Panc1 (cell line): ENCODE data around the gene NOTCH4. TPM values are rescaled to one million over a fixed set of nuclear protein-coding genes. Genes with fewer than 3 reads are reported as not detected.

Experiments
- ATAC-seq: fragments of 200-7000 bp; cut with Tn5 transposase; 2 replicates; pipeline ENCODE4 v1.9.1; 2020; ENCODE audit warnings: mild to moderate bottlenecking, moderate library complexity
- BruUV-seq: library from RNA; stranded (reverse); fragments of 400-500 nt; replicated peaks from 2 replicates; lab custom pipeline; 2021; lab: Mats Ljungman, UMichigan
- CTCF ChIA-PET: fragments of 300-600 bp; sonication (Branson Sonifier 250); formaldehyde crosslinking; loops from one replicate; lab custom pipeline; 2022; ENCODE audit warnings: antibody characterized with exemption; lab: Charles Lee
- POLR2A ChIA-PET: fragments of 300-600 bp; sonication (Branson Sonifier 250); formaldehyde crosslinking; loops from one replicate; lab custom pipeline; 2022; ENCODE audit warnings: antibody characterized with exemption; lab: Charles Lee
- DNase-seq: peaks from one replicate; pipeline ENCODE4 v3.0.0-alpha.2; 2010; ENCODE audit warnings: low read depth, low spot score
- H3K27ac ChIP-seq: 2 replicates; pipeline ENCODE4 v1.5.1; 2011; ENCODE audit warnings: mild to moderate bottlenecking, low read length, inconsistent platforms
- H3K27me3 ChIP-seq: fragments of 200-500 bp; sonication (Bioruptor generic); 2 replicates; pipeline ENCODE4 v1.6.0; 2014; ENCODE audit warnings: low read length, inconsistent platforms; ENCODE audit not compliant: control insufficient read depth, insufficient read depth
- H3K36me3 ChIP-seq: fragments of 200-500 bp; sonication (Bioruptor generic); 2 replicates; pipeline ENCODE4 v1.5.1; 2014; ENCODE audit warnings: inconsistent platforms, mild to moderate bottlenecking, low read length, moderate library complexity; ENCODE audit not compliant: control insufficient read depth, insufficient read depth
- H3K4me1 ChIP-seq: 2 replicates; pipeline ENCODE4 v1.5.1; 2011; ENCODE audit warnings: inconsistent platforms, mild to moderate bottlenecking, low read length, moderate library complexity; ENCODE audit not compliant: control insufficient read depth, insufficient read depth
- H3K4me3 ChIP-seq, 2 experiments: 2 replicates each; pipeline ENCODE4 v1.5.1; 2011 to 2012; ENCODE audit warnings: low read depth in 2 of 2, low read length in 2 of 2, mild to moderate bottlenecking in 2 of 2, inconsistent platforms in 1 of 2, moderate library complexity in 1 of 2
- H3K9me3 ChIP-seq: fragments of 200-500 bp; sonication (Bioruptor generic); 2 replicates; pipeline ENCODE4 v1.5.1; 2014; ENCODE audit warnings: low read depth, mild to moderate bottlenecking, inconsistent platforms, low read length, moderate library complexity; ENCODE audit not compliant: control insufficient read depth, insufficient read depth
- POLR2AphosphoS5 ChIP-seq: IDR thresholded peaks from 2 replicates; pipeline ENCODE4 v1.6.1; 2012; ENCODE audit warnings: mild to moderate bottlenecking, low read depth, low read length, moderate library complexity
- REST ChIP-seq, 2 experiments: IDR thresholded peaks; 2 replicates each; pipeline ENCODE4 v1.6.1; 2011 to 2012; ENCODE audit warnings: low read depth in 2 of 2, control low read depth in 1 of 2, low read length in 1 of 2, mild to moderate bottlenecking in 1 of 2, moderate library complexity in 1 of 2; ENCODE audit not compliant: insufficient read depth in 1 of 2
- SIN3A ChIP-seq: IDR thresholded peaks from 2 replicates; pipeline ENCODE4 v1.6.1; 2012; ENCODE audit warnings: low read depth, mild to moderate bottlenecking, low read length, moderate library complexity, borderline replicate concordance; ENCODE audit not compliant: insufficient read depth
- TCF7L2 ChIP-seq: IDR thresholded peaks from 2 replicates; pipeline ENCODE4 v1.6.1; 2011; ENCODE audit warnings: mild to moderate bottlenecking, low read depth, low read length, inconsistent platforms
- in situ Hi-C: cut with HindIII; loops from 2 replicates; pipeline ENCODE4 v1.10.0; 2016; ENCODE audit warnings: low sequenced_read_pairs, low pct_unique_long_range_greater_than_20kb
- intact Hi-C: fragments of 100-400 bp; cut with micrococcal nuclease; formaldehyde crosslinking; loops from one replicate; pipeline ENCODE4 v1.10.0; 2022; ENCODE audit not compliant: unreplicated experiment
- total RNA-seq: library from RNA; stranded (reverse); gene quantifications from one replicate; pipeline ENCODE4 v1.2.1, GENCODE V29; 2021; ENCODE audit not compliant: unreplicated experiment
- TF ChIP-seq, protein P1 (sequence below): fragments of 450-650 bp; IDR thresholded peaks from 2 replicates; pipeline ENCODE4 v1.5.1; 2017; ENCODE audit warnings: mild to moderate bottlenecking

The NOTCH4 gene
- total RNA-seq, 1 experiment from 2014 or later: 2.0 TPM

- no peak overlapping the region for H3K27ac ChIP-seq
- no peak for ATAC-seq
- H3K4me3 ChIP-seq: no peak overlapping the region
- H3K27me3 ChIP-seq: no peaks in the 10 kb centered on the region
- ChIA-PET POLR2A (no interaction called here), CTCF (no interaction called here)
- DNase-seq: no peak
- no TSS peak for BruUV-seq
- no peaks in the 10 kb centered on the region for H3K4me1 ChIP-seq
- H3K36me3 ChIP-seq: no peaks in the 10 kb centered on the region
- no peak for TF ChIP-seq TCF7L2
- no peaks in the 10 kb centered on the region for H3K9me3 ChIP-seq
- in situ Hi-C loops (no loop called here), intact Hi-C loops (no loop called here)
Measured at GRCh38 chr6:32218167-32218566, 5.7 kb downstream of the NOTCH4 start.

DNA sequence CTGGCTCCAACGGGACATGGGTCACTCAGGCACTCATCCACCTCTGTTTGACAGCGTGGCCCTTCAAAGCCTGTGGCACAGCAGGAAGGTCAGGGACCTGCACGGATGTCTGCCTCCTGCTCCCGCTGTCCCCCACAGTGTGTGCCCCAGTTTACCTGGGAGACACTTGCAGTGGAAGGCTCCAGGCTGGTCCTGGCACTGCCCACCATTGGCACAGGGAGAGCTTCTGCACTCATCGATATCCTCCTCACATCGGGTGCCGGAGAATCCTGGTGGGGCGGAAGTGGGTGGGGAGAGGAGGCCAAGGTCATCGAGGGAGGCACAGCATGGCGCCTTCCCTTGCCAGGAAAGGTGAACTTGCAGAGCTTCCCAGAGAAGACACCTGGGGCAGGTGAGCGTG is 6.9 kb downstream of the NOTCH4 start:
- no peaks in the 10 kb centered on the region for H3K36me3 ChIP-seq
- no peak overlapping the region for H3K27ac ChIP-seq
- H3K9me3 ChIP-seq: no peaks in the 10 kb centered on the region
- intact Hi-C loops (no loop called here), in situ Hi-C loops (no loop called here)
- no peak for ATAC-seq
- no peaks in the 10 kb centered on the region for H3K27me3 ChIP-seq
- DNase-seq: no peak
- CTCF ChIA-PET: interaction anchor here (0.6 kb wide), 1 partner anchor 9 kb away, joined by 3 read pairs; no protein-coding TSS in a partner anchor
- no peaks in the 10 kb centered on the region for H3K4me1 ChIP-seq
- POLR2A ChIA-PET: no interaction called here
- H3K4me3 ChIP-seq: no peak overlapping the region
- BruUV-seq: no TSS peak
- TF ChIP-seq POLR2AphosphoS5: no peak
- no peak for TF ChIP-seq SIN3A
- TF ChIP-seq, protein P1, sequence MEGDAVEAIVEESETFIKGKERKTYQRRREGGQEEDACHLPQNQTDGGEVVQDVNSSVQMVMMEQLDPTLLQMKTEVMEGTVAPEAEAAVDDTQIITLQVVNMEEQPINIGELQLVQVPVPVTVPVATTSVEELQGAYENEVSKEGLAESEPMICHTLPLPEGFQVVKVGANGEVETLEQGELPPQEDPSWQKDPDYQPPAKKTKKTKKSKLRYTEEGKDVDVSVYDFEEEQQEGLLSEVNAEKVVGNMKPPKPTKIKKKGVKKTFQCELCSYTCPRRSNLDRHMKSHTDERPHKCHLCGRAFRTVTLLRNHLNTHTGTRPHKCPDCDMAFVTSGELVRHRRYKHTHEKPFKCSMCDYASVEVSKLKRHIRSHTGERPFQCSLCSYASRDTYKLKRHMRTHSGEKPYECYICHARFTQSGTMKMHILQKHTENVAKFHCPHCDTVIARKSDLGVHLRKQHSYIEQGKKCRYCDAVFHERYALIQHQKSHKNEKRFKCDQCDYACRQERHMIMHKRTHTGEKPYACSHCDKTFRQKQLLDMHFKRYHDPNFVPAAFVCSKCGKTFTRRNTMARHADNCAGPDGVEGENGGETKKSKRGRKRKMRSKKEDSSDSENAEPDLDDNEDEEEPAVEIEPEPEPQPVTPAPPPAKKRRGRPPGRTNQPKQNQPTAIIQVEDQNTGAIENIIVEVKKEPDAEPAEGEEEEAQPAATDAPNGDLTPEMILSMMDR: no peak
- no peak for TF ChIP-seq REST (IDR thresholded peaks at IDR 0.05; ENCODE audit: insufficient read depth in 1 of 2, low read depth in 2 of 2, low read length in 1 of 2)
- no peak for TF ChIP-seq TCF7L2

DNA sequence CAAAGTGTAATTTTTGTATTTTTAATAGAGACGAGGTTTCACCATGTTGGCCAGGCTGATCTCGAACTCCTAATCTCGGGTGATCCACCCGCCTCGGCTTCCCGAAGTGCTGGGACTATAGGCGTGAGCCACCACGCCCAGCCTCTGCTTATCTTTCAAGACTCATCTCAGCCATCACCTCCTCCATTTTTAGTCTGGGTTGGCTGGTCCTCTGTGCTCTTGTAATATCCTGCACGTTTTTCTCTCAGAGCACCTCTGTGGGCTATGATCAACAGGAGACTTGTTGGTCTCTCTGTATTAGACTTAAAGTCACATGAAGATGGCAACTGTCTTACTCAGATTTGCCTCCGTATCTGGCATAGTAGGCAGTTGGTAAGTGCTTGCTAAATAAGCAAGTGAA is 7.6 kb downstream of the NOTCH4 start:
- intact Hi-C loops: no loop called here
- POLR2A ChIA-PET: no interaction called here

More for the DNA sequence above, 7.6 kb downstream of the NOTCH4 start:
- ATAC-seq (no peak), DNase-seq (no peak)
- H3K9me3 ChIP-seq: no peaks in the 10 kb centered on the region
- H3K36me3 ChIP-seq: no peaks in the 10 kb centered on the region
- H3K27me3 ChIP-seq: no peaks in the 10 kb centered on the region
- TF ChIP-seq POLR2AphosphoS5 (no peak), TCF7L2 (no peak), REST (IDR thresholded peaks at IDR 0.05; ENCODE audit: insufficient read depth in 1 of 2, low read depth in 2 of 2, low read length in 1 of 2) (no peak), SIN3A (no peak)
- TF ChIP-seq, protein P1: no peak
- H3K27ac ChIP-seq: no peak overlapping the region
- no peaks in the 10 kb centered on the region for H3K4me1 ChIP-seq
- in situ Hi-C loops: no loop called here
- no peak overlapping the region for H3K4me3 ChIP-seq
- CTCF ChIA-PET: no interaction called here
- no TSS peak for BruUV-seq
